ENCODE data around the gene NMU. TPM values are rescaled to one million over a fixed set of nuclear protein-coding genes. Genes with fewer than 3 reads are reported as not detected.

The NMU gene
- total and polyA plus RNA-seq, 2 donors from 2014 or later: 0.54 to 0.79 TPM

- no peak overlapping the region for H3K4me3 ChIP-seq (ENCODE audit: low read length in 3 of 3)
- no peak overlapping the region for H3K27ac ChIP-seq (ENCODE audit: low read depth in 2 of 2, low read length in 2 of 2)
- TF ChIP-seq CTCF (IDR thresholded peaks at IDR 0.05; ENCODE audit: borderline replicate concordance, extremely low read depth, insufficient read depth): no peak
- H3K9me3 ChIP-seq (ENCODE audit: control insufficient read depth in 2 of 3, insufficient read depth in 1 of 3, low read length in 3 of 3): no peaks in the 10 kb centered on the region
- no peak for DNase-seq
- no peaks in the 10 kb centered on the region for H3K4me1 ChIP-seq (ENCODE audit: control insufficient read depth in 2 of 3, insufficient read depth in 2 of 3, low read depth in 1 of 3, low read length in 3 of 3)
- no peaks in the 10 kb centered on the region for H3K36me3 ChIP-seq (ENCODE audit: control insufficient read depth in 2 of 3, insufficient read depth in 3 of 3, low read length in 3 of 3)
- intact Hi-C loops (cut with DNase I): no loop called here
- FAIRE-seq: no peak
- no peaks in the 10 kb centered on the region for H3K27me3 ChIP-seq (ENCODE audit: control insufficient read depth, insufficient read depth, low read length)
- no peak overlapping the region for H3K9ac ChIP-seq (ENCODE audit: low read length in 3 of 3)
Measured at GRCh38 chr4:55663145-55663544, 27.0 kb upstream of the NMU start.

- no peaks in the 10 kb centered on the region for H3K4me1 ChIP-seq (ENCODE audit: control insufficient read depth in 2 of 3, insufficient read depth in 2 of 3, low read depth in 1 of 3, low read length in 3 of 3)
- H3K9me3 ChIP-seq (ENCODE audit: control insufficient read depth in 2 of 3, insufficient read depth in 1 of 3, low read length in 3 of 3): no peaks in the 10 kb centered on the region
- intact Hi-C loops (cut with DNase I): no loop called here
- H3K4me3 ChIP-seq (ENCODE audit: low read length in 3 of 3): no peak overlapping the region
- no peak for TF ChIP-seq CTCF (IDR thresholded peaks at IDR 0.05; ENCODE audit: borderline replicate concordance, extremely low read depth, insufficient read depth)
- FAIRE-seq: no peak
- no peaks in the 10 kb centered on the region for H3K27me3 ChIP-seq (ENCODE audit: control insufficient read depth, insufficient read depth, low read length)
- no peak overlapping the region for H3K27ac ChIP-seq (ENCODE audit: low read depth in 2 of 2, low read length in 2 of 2)
- no peak for DNase-seq
- H3K36me3 ChIP-seq (ENCODE audit: control insufficient read depth in 2 of 3, insufficient read depth in 3 of 3, low read length in 3 of 3): no peaks in the 10 kb centered on the region
- H3K9ac ChIP-seq (ENCODE audit: low read length in 3 of 3): no peak overlapping the region
Measured at GRCh38 chr4:55661398-55662056, 25.4 kb upstream of the NMU start.

- no peak overlapping the region for H3K27ac ChIP-seq (ENCODE audit: low read depth in 2 of 2, low read length in 2 of 2)
- H3K27me3 ChIP-seq (ENCODE audit: control insufficient read depth, insufficient read depth, low read length): no peaks in the 10 kb centered on the region
- FAIRE-seq: no peak
- no peak for TF ChIP-seq CTCF (IDR thresholded peaks at IDR 0.05; ENCODE audit: borderline replicate concordance, extremely low read depth, insufficient read depth)
- H3K4me1 ChIP-seq (ENCODE audit: control insufficient read depth in 2 of 3, insufficient read depth in 2 of 3, low read depth in 1 of 3, low read length in 3 of 3): no peaks in the 10 kb centered on the region
- no peaks in the 10 kb centered on the region for H3K9me3 ChIP-seq (ENCODE audit: control insufficient read depth in 2 of 3, insufficient read depth in 1 of 3, low read length in 3 of 3)
- no peak overlapping the region for H3K9ac ChIP-seq (ENCODE audit: low read length in 3 of 3)
- intact Hi-C loops (cut with DNase I): no loop called here
- no peak for DNase-seq
- no peak overlapping the region for H3K4me3 ChIP-seq (ENCODE audit: low read length in 3 of 3)
- no peaks in the 10 kb centered on the region for H3K36me3 ChIP-seq (ENCODE audit: control insufficient read depth in 2 of 3, insufficient read depth in 3 of 3, low read length in 3 of 3)
Measured at GRCh38 chr4:55658657-55659056, 22.6 kb upstream of the NMU start.

GRCh38 chr4:55654131-55654530 is 18.0 kb upstream of the NMU start:
- Histone ChIP-seq H3K36me3 (ENCODE audit: control insufficient read depth in 2 of 3, insufficient read depth in 3 of 3, low read length in 3 of 3) (no peaks in the 10 kb centered on the region), H3K27me3 (ENCODE audit: control insufficient read depth, insufficient read depth, low read length) (no peaks in the 10 kb centered on the region), H3K4me1 (ENCODE audit: control insufficient read depth in 2 of 3, insufficient read depth in 2 of 3, low read depth in 1 of 3, low read length in 3 of 3) (no peaks in the 10 kb centered on the region), H3K9me3 (ENCODE audit: control insufficient read depth in 2 of 3, insufficient read depth in 1 of 3, low read length in 3 of 3) (peaks cover 0 to 5% (median 0%) of the 10 kb centered on the region in 3 donors), H3K4me3 (ENCODE audit: low read length in 3 of 3) (no peak overlapping the region), H3K27ac (ENCODE audit: low read depth in 2 of 2, low read length in 2 of 2) (no peak overlapping the region), H3K9ac (ENCODE audit: low read length in 3 of 3) (no peak overlapping the region)
- FAIRE-seq (no peak), DNase-seq (no peak)
- TF ChIP-seq CTCF (IDR thresholded peaks at IDR 0.05; ENCODE audit: borderline replicate concordance, extremely low read depth, insufficient read depth): no peak
- intact Hi-C loops (cut with DNase I): no loop called here

Data from kidney (tissue), 14 donors.